Measurements from ENCODE around the gene TSSK1B.
"Not testable (repeated sequence)": the region's sequence is repeated elsewhere in the genome, so short reads cannot be mapped to it uniquely, and the experiment has no call there.

Gene TSSK1B

GRCh38 chr5:113397986-113398385, 36.8 kb downstream of the TSSK1B start:
- DNase-seq (ENCODE audit: low read depth, low spot score) = not testable (repeated sequence)

- no peak for DNase-seq (ENCODE audit: low read depth, low spot score)
These were observed 37.7 kb downstream of the TSSK1B start for GRCh38 chr5:113397046-113397445.

- no peak for DNase-seq (ENCODE audit: low read depth, low spot score)
These were observed 40.1 kb downstream of the TSSK1B start for GRCh38 chr5:113394658-113395057.

GRCh38 chr5:113390224-113390623, 44.6 kb downstream of the TSSK1B start:
- DNase-seq (ENCODE audit: low read depth, low spot score) = no peak

GRCh38 chr5:113389116-113389515, 45.7 kb downstream of the TSSK1B start:
- DNase-seq (ENCODE audit: low read depth, low spot score) = no peak

- DNase-seq (ENCODE audit: low read depth, low spot score) = no peak
These were observed 46.9 kb downstream of the TSSK1B start for GRCh38 chr5:113387844-113388243.

GRCh38 chr5:113384782-113385285, 50.0 kb downstream of the TSSK1B start:
- no peak for DNase-seq (ENCODE audit: low read depth, low spot score)

DNA sequence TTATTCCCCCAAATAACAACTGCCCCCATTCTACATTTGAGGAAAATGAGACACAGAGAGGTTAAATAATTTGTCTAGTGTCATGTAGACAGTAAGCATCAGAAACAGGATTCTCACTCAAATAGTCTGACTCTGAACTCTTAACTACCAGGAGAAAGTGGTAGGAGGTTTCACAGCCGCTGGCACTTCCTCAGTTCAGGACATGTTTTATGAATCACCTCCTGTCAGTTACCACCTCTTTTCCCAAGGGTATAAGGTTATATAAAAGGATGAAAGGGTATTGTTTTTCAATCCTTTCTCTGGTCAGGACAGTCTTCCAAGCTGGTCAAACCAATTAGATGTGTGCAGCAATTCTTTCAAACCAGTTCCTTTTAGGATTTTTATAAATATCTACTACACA, 52.1 kb downstream of the TSSK1B start:
- DNase-seq (ENCODE audit: low read depth, low spot score) = no peak

All from brain pericyte (primary cell).